Measurements from ENCODE around the gene PCBD1.

Gene PCBD1

GRCh38 chr10:70917226-70917625, 28.9 kb upstream of the PCBD1 start:
- DNase-seq = no peak

- no peak for DNase-seq
Measured at GRCh38 chr10:70916241-70916640, 27.9 kb upstream of the PCBD1 start.

- no peak for DNase-seq
Measured at GRCh38 chr10:70915806-70916205, 27.4 kb upstream of the PCBD1 start.

GRCh38 chr10:70915206-70915605, 26.8 kb upstream of the PCBD1 start:
- DNase-seq = no peak

- DNase-seq = no peak
Measured at GRCh38 chr10:70914316-70914864, 26.0 kb upstream of the PCBD1 start.

GRCh38 chr10:70913893-70914240, 25.5 kb upstream of the PCBD1 start:
- DNase-seq = no peak

- DNase-seq = no peak
Measured at GRCh38 chr10:70913191-70913892, 25.0 kb upstream of the PCBD1 start.

GRCh38 chr10:70912556-70912955, 24.2 kb upstream of the PCBD1 start:
- no peak for DNase-seq

- DNase-seq = no peak
Measured at GRCh38 chr10:70911386-70911785, 23.0 kb upstream of the PCBD1 start.

- no peak for DNase-seq
Measured at GRCh38 chr10:70910486-70911341, 22.3 kb upstream of the PCBD1 start.

GRCh38 chr10:70909326-70909935, 21.1 kb upstream of the PCBD1 start:
- no peak for DNase-seq

- DNase-seq = no peak
Measured at GRCh38 chr10:70908406-70909296, 20.3 kb upstream of the PCBD1 start.

GRCh38 chr10:70907637-70908405, 19.5 kb upstream of the PCBD1 start:
- DNase-seq = no peak

- DNase-seq = no peak
Measured at GRCh38 chr10:70906953-70907636, 18.7 kb upstream of the PCBD1 start.

GRCh38 chr10:70906031-70906783, 17.8 kb upstream of the PCBD1 start:
- no peak for DNase-seq

- no peak for DNase-seq
Measured at GRCh38 chr10:70905071-70906021, 17.0 kb upstream of the PCBD1 start.

GRCh38 chr10:70903262-70903921, 15.0 kb upstream of the PCBD1 start:
- DNase-seq = no peak

- DNase-seq = no peak
Measured at GRCh38 chr10:70902661-70903261, 14.4 kb upstream of the PCBD1 start.
